Measurements from ENCODE around the gene LCE1C. TPM values are rescaled to one million over a fixed set of nuclear protein-coding genes. Genes with fewer than 3 reads are reported as not detected.

Gene LCE1C
- total and polyA plus RNA-seq, 2 donors (not counting 3 experiments of a cell fraction or from before 2014, with no cell fraction given) = not detected

GRCh38 chr1:152756872-152757271 lies 49.6 kb downstream of the LCE1C start:
- no peaks in the 10 kb centered on the region for H3K4me1 ChIP-seq (ENCODE audit: control insufficient read depth, extremely low read depth, insufficient read depth, low read length)
- FAIRE-seq (no peak), DNase-seq (ENCODE audit: low read depth, low spot score) (no peak)
- H3K79me2 ChIP-seq (ENCODE audit: control insufficient read depth, insufficient read depth, low read length) = no peaks in the 10 kb centered on the region
- no peak overlapping the region for H2AFZ ChIP-seq (ENCODE audit: low read depth, low read length)
- no peaks in the 10 kb centered on the region for H3K9me3 ChIP-seq (replicated peaks; ENCODE audit: control insufficient read depth, insufficient read depth, low read length)
- H4K20me1 ChIP-seq (replicated peaks; ENCODE audit: control insufficient read depth, extremely low read depth, insufficient read depth, low read length) = no peaks in the 10 kb centered on the region
- ChIA-PET POLR2A (no interaction called here), CTCF (no interaction called here)
- BruUV-seq (replicated peaks) = no TSS peak
- no peak overlapping the region for H3K9ac ChIP-seq (replicated peaks; ENCODE audit: extremely low read depth, insufficient read depth, low read length)
- no peak overlapping the region for H3K4me2 ChIP-seq (ENCODE audit: insufficient read depth, low read length)
- H3K36me3 ChIP-seq (ENCODE audit: control insufficient read depth in 2 of 2, extremely low read depth in 1 of 2, insufficient read depth in 2 of 2, low read length in 2 of 2) = no peaks in the 10 kb centered on the region
- H3K27ac ChIP-seq (ENCODE audit: insufficient read depth, low read depth, low read length) = no peak overlapping the region
- no peaks in the 10 kb centered on the region for H3K9me1 ChIP-seq (replicated peaks; ENCODE audit: control insufficient read depth, extremely low read depth, insufficient read depth, low read length)
- no peaks in the 10 kb centered on the region for H3K27me3 ChIP-seq (ENCODE audit: control insufficient read depth in 2 of 2, insufficient read depth in 2 of 2, low read length in 2 of 2)
- dilution Hi-C loops (cut with MboI; ENCODE audit: extremely low pct_ligation_motif_present, low sequenced_read_pairs) = no loop called here
- intact Hi-C loops (cut with micrococcal nuclease) = no loop called here
- TF ChIP-seq CTCF (IDR thresholded peaks at IDR 0.05; ENCODE audit: extremely low read depth in 1 of 2, insufficient read depth in 1 of 2, low read depth in 1 of 2, low read length in 2 of 2) (no peak), EZH2 (IDR thresholded peaks at IDR 0.05; ENCODE audit: borderline replicate concordance, low read depth, low read length, severe bottlenecking) (no peak), GATA2 (IDR thresholded peaks at IDR 0.05; ENCODE audit: insufficient read depth, insufficient read length, low read depth, low read length) (no peak), POLR2AphosphoS5 (IDR thresholded peaks at IDR 0.05; ENCODE audit: insufficient read depth, low read depth, low read length) (no peak), JUN (IDR thresholded peaks at IDR 0.05; ENCODE audit: borderline replicate concordance, insufficient read depth, insufficient read length, low read depth) (no peak), MYC (IDR thresholded peaks at IDR 0.05; ENCODE audit: low read depth, low read length) (no peak), POLR2A (IDR thresholded peaks at IDR 0.05; ENCODE audit: low read depth, low read length) (no peak)
- TF ChIP-seq, protein P1, sequence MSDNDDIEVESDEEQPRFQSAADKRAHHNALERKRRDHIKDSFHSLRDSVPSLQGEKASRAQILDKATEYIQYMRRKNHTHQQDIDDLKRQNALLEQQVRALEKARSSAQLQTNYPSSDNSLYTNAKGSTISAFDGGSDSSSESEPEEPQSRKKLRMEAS (IDR thresholded peaks at IDR 0.05; ENCODE audit: insufficient read depth, insufficient read length) = no peak
- no peak overlapping the region for H3K4me3 ChIP-seq (replicated peaks in 1 of 3; ENCODE audit: insufficient read depth in 1 of 3, low read depth in 1 of 3, low read length in 3 of 3)

Other genes starting within 250 kb of the LCE1C start
- not detected in 2 replicates for gene LCE3E, start 239.9 kb downstream of the LCE1C start, total RNA-seq
- not detected in 2 replicates for gene LCE3E, start 239.9 kb downstream of the LCE1C start, polyA plus RNA-seq
- not detected in 2 replicates for gene LCE3D, start 226.1 kb downstream of the LCE1C start, total RNA-seq
- not detected in 2 replicates for gene LCE3D, start 226.1 kb downstream of the LCE1C start, polyA plus RNA-seq
- gene LCE3C, start 206.4 kb downstream of the LCE1C start, total RNA-seq = not detected in 2 replicates
- not detected in 2 replicates for gene LCE3C, start 206.4 kb downstream of the LCE1C start, polyA plus RNA-seq
- not detected in 2 replicates for gene LCE3B, start 192.8 kb downstream of the LCE1C start, total RNA-seq
- gene LCE3B, start 192.8 kb downstream of the LCE1C start, polyA plus RNA-seq = not detected in 2 replicates
- gene LCE3A, start 183.5 kb downstream of the LCE1C start, total RNA-seq = not detected in 2 replicates
- not detected in 2 replicates for gene LCE3A, start 183.5 kb downstream of the LCE1C start, polyA plus RNA-seq
- not detected in 2 replicates for gene LCE2D, start 143.3 kb downstream of the LCE1C start, total RNA-seq
- not detected in 2 replicates for gene LCE2D, start 143.3 kb downstream of the LCE1C start, polyA plus RNA-seq
- gene LCE2C, start 131.4 kb downstream of the LCE1C start, total RNA-seq = not detected in 2 replicates
- not detected in 2 replicates for gene LCE2C, start 131.4 kb downstream of the LCE1C start, polyA plus RNA-seq
- not detected in 2 replicates for gene LCE2B, start 120.5 kb downstream of the LCE1C start, total RNA-seq
- not detected in 2 replicates for gene LCE2B, start 120.5 kb downstream of the LCE1C start, polyA plus RNA-seq
- gene LCE2A, start 108.3 kb downstream of the LCE1C start, total RNA-seq = not detected in 2 replicates
- not detected in 2 replicates for gene LCE2A, start 108.3 kb downstream of the LCE1C start, polyA plus RNA-seq
- not detected in 2 replicates for gene LCE4A, start 98.5 kb downstream of the LCE1C start, total RNA-seq
- gene LCE4A, start 98.5 kb downstream of the LCE1C start, polyA plus RNA-seq = not detected in 2 replicates
- gene KPRP, start 48.6 kb downstream of the LCE1C start, total RNA-seq = not detected in 2 replicates
- gene KPRP, start 48.6 kb downstream of the LCE1C start, polyA plus RNA-seq = not detected in 2 replicates
- not detected in 2 replicates for gene LCE1F, start 31.5 kb downstream of the LCE1C start, total RNA-seq
- gene LCE1F, start 31.5 kb downstream of the LCE1C start, polyA plus RNA-seq = not detected in 2 replicates
- not detected in 2 replicates for gene LCE1E, start 20.4 kb downstream of the LCE1C start, total RNA-seq
- gene LCE1E, start 20.4 kb downstream of the LCE1C start, polyA plus RNA-seq = not detected in 2 replicates
- not detected in 2 replicates for gene LCE1D, start 9.9 kb downstream of the LCE1C start, total RNA-seq
- not detected in 2 replicates for gene LCE1D, start 9.9 kb downstream of the LCE1C start, polyA plus RNA-seq
- not detected in 2 replicates for gene LCE1B, start 5.3 kb upstream of the LCE1C start, total RNA-seq
- gene LCE1B, start 5.3 kb upstream of the LCE1C start, polyA plus RNA-seq = not detected in 2 replicates
- not detected in 2 replicates for gene LCE1A, start 20.8 kb upstream of the LCE1C start, total RNA-seq
- not detected in 2 replicates for gene LCE1A, start 20.8 kb upstream of the LCE1C start, polyA plus RNA-seq
- not detected in 2 replicates for gene LCE6A, start 36.2 kb upstream of the LCE1C start, total RNA-seq
- gene LCE6A, start 36.2 kb upstream of the LCE1C start, polyA plus RNA-seq = not detected in 2 replicates
- not detected in 2 replicates for gene LCE7A, start 53.3 kb upstream of the LCE1C start, total RNA-seq
- gene LCE7A, start 53.3 kb upstream of the LCE1C start, polyA plus RNA-seq = not detected in 2 replicates
- not detected in 2 replicates for gene SMCP, start 71.7 kb upstream of the LCE1C start, total RNA-seq
- gene SMCP, start 71.7 kb upstream of the LCE1C start, polyA plus RNA-seq = not detected in 2 replicates
- gene IVL, start 101.9 kb upstream of the LCE1C start, total RNA-seq = not detected in 2 replicates
- gene IVL, start 101.9 kb upstream of the LCE1C start, polyA plus RNA-seq = not detected in 2 replicates
- not detected in 2 replicates for gene SPRR5, start 140.6 kb upstream of the LCE1C start, total RNA-seq
- gene SPRR5, start 140.6 kb upstream of the LCE1C start, polyA plus RNA-seq = not detected in 2 replicates
- gene SPRR4, start 164.0 kb upstream of the LCE1C start, total RNA-seq = not detected in 2 replicates
- not detected in 2 replicates for gene SPRR4, start 164.0 kb upstream of the LCE1C start, polyA plus RNA-seq
- not detected in 2 replicates for gene SPRR1A, start 177.4 kb upstream of the LCE1C start, total RNA-seq
- not detected in 2 replicates for gene SPRR1A, start 177.4 kb upstream of the LCE1C start, polyA plus RNA-seq
- not detected in 2 replicates for gene SPRR3, start 195.1 kb upstream of the LCE1C start, total RNA-seq
- not detected in 2 replicates for gene SPRR3, start 195.1 kb upstream of the LCE1C start, polyA plus RNA-seq
- gene SPRR1B, start 224.6 kb upstream of the LCE1C start, total RNA-seq = not detected in 2 replicates
- not detected in 2 replicates for gene SPRR1B, start 224.6 kb upstream of the LCE1C start, polyA plus RNA-seq
- not detected in 2 replicates for gene SPRR2D, start 234.5 kb upstream of the LCE1C start, total RNA-seq
- gene SPRR2D, start 234.5 kb upstream of the LCE1C start, polyA plus RNA-seq = not detected in 2 replicates

Data from endothelial cell of umbilical vein (primary cell).